ENCODE results near the gene SH3GL1. TPM values are rescaled to one million over a fixed set of nuclear protein-coding genes. Genes with fewer than 3 reads are reported as not detected.

SH3GL1 gene
- total and polyA plus RNA-seq, 2 experiments from 2014 or later, result 92.8 to 97.9 TPM

DNA sequence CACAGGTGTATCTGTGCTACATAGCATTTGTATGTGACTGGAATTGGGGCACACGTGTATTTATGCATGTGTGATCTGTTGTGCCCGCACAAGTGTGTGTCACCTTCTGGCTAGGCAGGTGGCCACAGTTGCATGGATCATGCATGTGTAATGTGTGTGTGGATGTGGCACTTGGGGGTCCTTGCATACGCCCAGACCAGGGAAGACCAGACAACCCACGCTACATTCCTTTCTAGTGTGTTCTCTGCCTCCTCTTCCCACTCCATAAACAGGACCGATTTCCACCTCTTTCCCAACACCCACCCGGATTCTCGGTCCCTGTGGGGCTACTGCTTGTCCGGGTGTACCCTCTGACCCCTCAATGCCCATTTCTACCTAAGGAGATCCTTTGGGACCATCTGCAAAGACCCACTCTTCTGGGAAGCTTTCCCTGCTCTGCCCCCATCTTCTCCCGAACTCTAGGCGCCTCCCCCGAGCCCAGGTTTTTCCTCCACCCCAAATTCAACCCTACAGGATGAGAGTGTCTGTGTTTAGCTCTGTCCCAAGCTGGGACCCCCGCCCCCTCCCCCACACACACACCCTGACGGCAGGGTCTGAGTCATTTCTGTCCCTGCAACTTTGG lies 74.0 kb downstream of the SH3GL1 start:
- Histone ChIP-seq H3K9me3 (ENCODE audit: low read depth) (no peaks in the 10 kb centered on the region), H3K4me1 (ENCODE audit: low read depth) (no peaks in the 10 kb centered on the region), H3K4me3 (no peak overlapping the region), H3K27ac (no peak overlapping the region), H3K36me3 (no peaks in the 10 kb centered on the region), H3K27me3 (no peaks in the 10 kb centered on the region)
- DNase-seq (ENCODE audit: low read depth in 1 of 2, low spot score in 1 of 2), result no peak
- TF ChIP-seq, protein P1, sequence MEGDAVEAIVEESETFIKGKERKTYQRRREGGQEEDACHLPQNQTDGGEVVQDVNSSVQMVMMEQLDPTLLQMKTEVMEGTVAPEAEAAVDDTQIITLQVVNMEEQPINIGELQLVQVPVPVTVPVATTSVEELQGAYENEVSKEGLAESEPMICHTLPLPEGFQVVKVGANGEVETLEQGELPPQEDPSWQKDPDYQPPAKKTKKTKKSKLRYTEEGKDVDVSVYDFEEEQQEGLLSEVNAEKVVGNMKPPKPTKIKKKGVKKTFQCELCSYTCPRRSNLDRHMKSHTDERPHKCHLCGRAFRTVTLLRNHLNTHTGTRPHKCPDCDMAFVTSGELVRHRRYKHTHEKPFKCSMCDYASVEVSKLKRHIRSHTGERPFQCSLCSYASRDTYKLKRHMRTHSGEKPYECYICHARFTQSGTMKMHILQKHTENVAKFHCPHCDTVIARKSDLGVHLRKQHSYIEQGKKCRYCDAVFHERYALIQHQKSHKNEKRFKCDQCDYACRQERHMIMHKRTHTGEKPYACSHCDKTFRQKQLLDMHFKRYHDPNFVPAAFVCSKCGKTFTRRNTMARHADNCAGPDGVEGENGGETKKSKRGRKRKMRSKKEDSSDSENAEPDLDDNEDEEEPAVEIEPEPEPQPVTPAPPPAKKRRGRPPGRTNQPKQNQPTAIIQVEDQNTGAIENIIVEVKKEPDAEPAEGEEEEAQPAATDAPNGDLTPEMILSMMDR (IDR thresholded peaks at IDR 0.05; ENCODE audit: low read depth, low read length), result no peak

DNA sequence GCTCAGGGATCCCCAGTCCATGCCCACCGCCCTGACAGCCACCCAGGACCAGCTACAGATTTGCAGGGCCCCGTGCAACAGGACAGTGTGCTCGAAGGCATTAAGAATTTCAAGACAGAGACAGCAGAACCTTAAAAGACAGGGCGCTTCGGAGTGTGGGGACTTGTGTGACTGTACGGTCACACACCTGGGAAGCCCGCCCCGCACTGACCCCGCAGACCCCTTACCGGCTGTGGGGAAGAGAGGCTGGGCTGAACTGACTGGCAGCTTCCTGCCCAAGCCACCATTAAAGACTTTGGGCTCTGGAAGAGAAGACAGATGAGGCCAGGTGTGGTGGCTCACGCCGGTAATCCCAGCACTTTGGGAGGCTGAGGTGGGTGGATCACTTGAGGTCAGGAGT lies 76.1 kb downstream of the SH3GL1 start:
- H3K36me3 ChIP-seq, result no peaks in the 10 kb centered on the region

DNA sequence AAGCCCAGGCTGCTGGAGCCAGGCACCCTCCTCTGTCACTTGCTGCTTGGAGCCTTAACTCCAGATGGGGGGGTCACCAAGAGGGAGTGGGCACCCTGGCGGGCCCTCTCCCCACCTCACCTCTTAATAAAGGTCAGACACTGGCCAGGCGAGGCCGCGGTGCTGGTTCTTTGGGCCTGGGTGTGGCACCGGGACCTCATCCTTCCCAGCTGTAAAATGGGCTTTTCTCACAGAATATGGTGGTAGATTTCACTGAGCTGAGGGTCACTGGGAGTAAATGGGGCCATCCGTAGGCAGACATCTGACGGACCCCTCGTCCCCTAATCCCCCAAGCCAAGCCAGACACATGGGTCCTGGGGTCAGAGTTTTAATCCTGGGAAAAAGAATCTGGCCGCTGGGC lies 76.7 kb downstream of the SH3GL1 start:
- no peaks in the 10 kb centered on the region for H3K27me3 ChIP-seq
- no peaks in the 10 kb centered on the region for H3K9me3 ChIP-seq (ENCODE audit: low read depth)
- H3K4me3 ChIP-seq, result no peak overlapping the region
- TF ChIP-seq, protein P1 (IDR thresholded peaks at IDR 0.05; ENCODE audit: low read depth, low read length), result no peak
- peak overlapping the region; percentile 43 for H3K27ac ChIP-seq
- H3K36me3 ChIP-seq, result no peaks in the 10 kb centered on the region
- H3K4me1 ChIP-seq (ENCODE audit: low read depth), result no peaks in the 10 kb centered on the region
- no peak for DNase-seq (ENCODE audit: low read depth in 1 of 2, low spot score in 1 of 2)

More for the DNA sequence above, 76.1 kb downstream of the SH3GL1 start:
- DNase-seq (ENCODE audit: low read depth in 1 of 2, low spot score in 1 of 2), result no peak
- no peaks in the 10 kb centered on the region for H3K27me3 ChIP-seq
- peak overlapping the region; percentile 23 for H3K27ac ChIP-seq
- no peak overlapping the region for H3K4me3 ChIP-seq
- TF ChIP-seq, protein P1 (IDR thresholded peaks at IDR 0.05; ENCODE audit: low read depth, low read length), result no peak
- H3K4me1 ChIP-seq (ENCODE audit: low read depth), result no peaks in the 10 kb centered on the region
- no peaks in the 10 kb centered on the region for H3K9me3 ChIP-seq (ENCODE audit: low read depth)

DNA sequence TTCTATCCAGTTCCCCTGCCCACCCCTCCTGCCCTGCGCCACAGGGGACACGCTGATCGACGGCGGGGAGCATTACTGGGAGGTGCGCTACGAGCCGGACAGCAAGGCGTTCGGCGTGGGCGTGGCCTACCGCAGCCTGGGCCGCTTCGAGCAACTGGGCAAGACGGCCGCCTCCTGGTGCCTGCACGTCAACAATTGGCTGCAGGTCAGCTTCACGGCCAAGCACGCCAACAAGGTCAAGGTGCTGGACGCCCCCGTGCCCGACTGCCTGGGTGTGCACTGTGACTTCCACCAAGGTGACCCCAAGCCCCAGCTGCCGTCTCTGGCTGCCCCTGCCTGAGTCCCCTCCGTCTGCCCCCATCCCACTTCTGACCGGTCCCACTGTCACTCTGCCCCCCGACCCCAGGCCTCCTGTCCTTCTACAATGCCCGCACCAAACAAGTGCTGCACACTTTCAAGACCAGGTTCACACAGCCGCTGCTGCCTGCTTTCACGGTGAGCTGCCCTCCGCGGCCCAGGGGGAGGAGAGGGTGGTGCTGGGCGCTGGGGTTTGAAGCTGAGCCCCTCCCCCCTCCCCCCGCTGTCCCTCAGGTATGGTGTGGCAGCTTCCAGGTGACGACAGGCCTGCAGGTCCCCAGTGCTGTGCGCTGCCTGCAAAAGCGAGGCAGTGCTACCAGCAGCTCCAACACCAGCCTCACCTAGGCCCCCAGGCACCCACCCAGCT lies 77.2 kb downstream of the SH3GL1 start:
- peak in 1 of 2 donors; percentile 13 for DNase-seq (ENCODE audit: low read depth in 1 of 2, low spot score in 1 of 2)
- Histone ChIP-seq H3K4me1 (ENCODE audit: low read depth) (no peaks in the 10 kb centered on the region), H3K36me3 (no peaks in the 10 kb centered on the region), H3K27me3 (no peaks in the 10 kb centered on the region), H3K9me3 (ENCODE audit: low read depth) (no peaks in the 10 kb centered on the region), H3K27ac (peak overlapping the region; percentile 43), H3K4me3 (no peak overlapping the region)
- TF ChIP-seq, protein P1 (IDR thresholded peaks at IDR 0.05; ENCODE audit: low read depth, low read length), result no peak

DNA sequence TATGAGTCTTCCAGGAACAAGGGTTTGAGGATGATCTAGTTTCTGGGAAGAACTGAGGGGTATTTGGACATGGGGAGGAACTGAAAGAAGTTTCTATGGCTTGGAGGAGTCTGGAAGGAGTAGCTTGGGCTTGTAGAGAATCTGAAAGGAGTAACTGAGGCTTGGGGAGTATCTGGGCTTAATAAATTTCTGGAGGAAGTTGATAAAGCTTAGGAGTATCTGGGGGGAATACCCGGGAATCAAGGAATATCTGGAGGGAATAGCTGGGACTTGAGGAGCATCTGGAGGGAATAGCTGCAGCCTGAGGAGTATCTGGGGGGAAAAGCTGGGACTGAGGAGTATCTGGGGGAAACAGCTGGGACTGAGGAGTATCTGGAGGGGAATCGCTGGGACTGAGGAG lies 79.9 kb downstream of the SH3GL1 start:
- Histone ChIP-seq H3K36me3 (no peaks in the 10 kb centered on the region), H3K27ac (no peak overlapping the region), H3K9me3 (ENCODE audit: low read depth) (no peaks in the 10 kb centered on the region), H3K4me1 (ENCODE audit: low read depth) (no peaks in the 10 kb centered on the region), H3K4me3 (no peak overlapping the region), H3K27me3 (no peaks in the 10 kb centered on the region)
- DNase-seq (ENCODE audit: low read depth in 1 of 2, low spot score in 1 of 2), result no peak
- TF ChIP-seq, protein P1 (IDR thresholded peaks at IDR 0.05; ENCODE audit: low read depth, low read length), result no peak

Measured in cardiac muscle cell (in vitro differentiated cells and primary cell).